Keratinocyte (primary cell): ENCODE measurements around the gene CCDC92.

Experiments used
- CTCF ChIP-seq, 3 experiments: IDR thresholded peaks in 1 of 3; conservative IDR thresholded peaks in 1 of 3; optimal IDR thresholded peaks in 1 of 3; 2 replicates in 2 of 3; 3 replicates in 1 of 3; pipeline versions ENCODE3 to v1.5.1; 2011; ENCODE audit warnings: low read length in 3 of 3, mild to moderate bottlenecking in 3 of 3, moderate library complexity in 2 of 3, control low read depth in 1 of 3, inconsistent platforms in 1 of 3; ENCODE audit not compliant: insufficient read depth in 2 of 3; ENCODE audit errors: extremely low read depth in 1 of 3
- EZH2 ChIP-seq: IDR thresholded peaks from one replicate; pipeline ENCODE4 v1.6.1; 2012; ENCODE audit warnings: inconsistent platforms, mild to moderate bottlenecking, low read length, moderate library complexity

GRCh38 chr12:123912415-123913380, 59.9 kb downstream of the CCDC92 start:
- TF ChIP-seq CTCF (optimal IDR thresholded peaks at IDR 0.05 in 1 of 3, IDR thresholded peaks at IDR 0.05 in 1 of 3, conservative IDR thresholded peaks at IDR 0.05 in 1 of 3; ENCODE audit: extremely low read depth in 1 of 3, insufficient read depth in 2 of 3, low read length in 3 of 3) (no peak), EZH2 (no peak)
